MCF 10A (cell line): Measurements from ENCODE around the gene RGS3. TPM values are rescaled to one million over a fixed set of nuclear protein-coding genes. Genes with fewer than 3 reads are reported as not detected.
A peak's percentile ranks its signal among the peaks of the same experiment; 100 is the strongest.

ENCODE experiments used
- BruUV-seq: library from RNA; stranded (reverse); fragments of 400-500 nt; replicated peaks from 2 replicates; lab custom pipeline; 2021; lab: Mats Ljungman, UMichigan
- CTCF ChIA-PET: fragments of 300-600 bp; sonication (Branson Sonifier 250); formaldehyde crosslinking; extraction: SDS; loops from one replicate; lab custom pipeline; 2021; ENCODE audit warnings: antibody characterized with exemption, inconsistent platforms; lab: Yijun Ruan, JAX
- POLR2A ChIA-PET: fragments of 300-600, 350-650 bp; sonication (Branson Sonifier 250); formaldehyde crosslinking; extraction: SDS; loops from one replicate; lab custom pipeline; 2020; ENCODE audit warnings: antibody characterized with exemption, inconsistent platforms; lab: Yijun Ruan, JAX
- DNase-seq: peaks from one replicate; pipeline ENCODE4 v3.0.0-alpha.2; 2018; ENCODE audit not compliant: unreplicated experiment
- H3K27ac Mint-ChIP-seq: one replicate; pipeline ENCODE4 v1.8.0; 2022; ENCODE audit warnings: mild to moderate bottlenecking, low read depth, mixed read lengths; ENCODE audit not compliant: unreplicated experiment
- H3K27me3 Mint-ChIP-seq: one replicate; pipeline ENCODE4 v1.8.0; 2022; ENCODE audit warnings: mixed read lengths; ENCODE audit not compliant: insufficient read depth, unreplicated experiment
- H3K36me3 Mint-ChIP-seq: one replicate; pipeline ENCODE4 v1.8.0; 2022; ENCODE audit warnings: mild to moderate bottlenecking, moderate library complexity, mixed read lengths; ENCODE audit not compliant: insufficient read depth, unreplicated experiment
- H3K4me1 Mint-ChIP-seq: one replicate; pipeline ENCODE4 v1.8.0; 2022; ENCODE audit warnings: mixed read lengths; ENCODE audit not compliant: insufficient read depth, unreplicated experiment
- H3K4me3 Mint-ChIP-seq: one replicate; pipeline ENCODE4 v1.8.0; 2022; ENCODE audit warnings: mild to moderate bottlenecking, moderate library complexity, mixed read lengths; ENCODE audit not compliant: unreplicated experiment
- H3K9me3 Mint-ChIP-seq: one replicate; pipeline ENCODE4 v1.8.0; 2022; ENCODE audit warnings: mixed read lengths; ENCODE audit not compliant: unreplicated experiment
- intact Hi-C: fragments of 100-400 bp; cut with micrococcal nuclease; formaldehyde crosslinking; loops from 2 replicates; pipeline ENCODE4 v1.14.1; 2022
- total RNA-seq: library from RNA; stranded (reverse); gene quantifications from 2 replicates; pipeline ENCODE4 v1.2.3, GENCODE V29; 2022
- TF ChIP-seq, protein P1 (sequence below): fragments of 200-600 bp; IDR thresholded peaks from one replicate; pipeline ENCODE4 v1.8.0; 2022; ENCODE audit warnings: antibody characterized with exemption, mild to moderate bottlenecking; ENCODE audit not compliant: unreplicated experiment

The RGS3 gene
- total RNA-seq, 1 experiment from 2014 or later, result 32.1 TPM

DNA sequence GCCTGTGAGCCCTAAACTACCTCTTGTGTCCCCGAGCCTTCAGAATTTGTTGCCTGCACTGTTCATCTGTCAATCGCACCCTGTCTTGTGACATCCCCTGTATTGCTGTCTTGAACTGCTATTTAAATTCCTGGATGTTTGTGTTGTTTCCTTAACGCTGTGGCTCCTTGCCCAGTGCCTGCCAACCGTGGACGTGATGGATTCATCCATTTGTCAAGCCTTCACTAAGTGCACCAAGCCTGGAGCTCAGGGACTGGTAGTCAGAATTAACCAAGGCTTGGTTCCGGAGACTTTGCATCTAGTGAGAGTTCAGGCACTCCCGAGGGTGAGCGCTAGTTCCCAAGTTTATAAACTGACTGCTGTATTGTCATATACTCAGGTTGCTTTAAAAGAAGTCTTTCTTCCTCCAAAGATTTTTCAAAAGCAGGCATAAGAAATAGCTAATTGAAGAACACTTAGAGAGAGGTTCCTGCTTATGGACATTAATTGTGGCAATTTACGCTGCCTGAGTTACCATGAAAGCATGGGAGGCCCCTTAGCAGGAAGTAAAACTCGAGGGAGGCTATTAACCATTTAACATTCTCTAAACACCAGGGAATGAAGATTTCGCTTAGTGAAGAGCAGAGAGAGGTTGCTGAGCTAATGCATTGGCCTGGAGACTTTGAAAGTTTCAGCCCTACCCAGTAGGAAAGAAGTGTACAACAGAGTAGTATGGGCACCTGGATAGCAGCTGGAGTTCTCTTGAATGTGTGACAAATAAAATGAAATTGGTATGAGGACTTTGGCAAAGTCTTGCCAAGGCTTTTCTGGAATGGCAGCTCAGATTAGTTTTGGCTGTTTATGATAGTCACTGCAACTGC lies 29.0 kb downstream of the RGS3 start:
- no peak overlapping the region for H3K4me3 Mint-ChIP-seq
- H3K9me3 Mint-ChIP-seq, result no peaks in the 10 kb centered on the region
- DNase-seq, result peak; percentile 81
- no peaks in the 10 kb centered on the region for H3K27me3 Mint-ChIP-seq
- H3K27ac Mint-ChIP-seq, result no peak overlapping the region
- TF ChIP-seq, protein P1, sequence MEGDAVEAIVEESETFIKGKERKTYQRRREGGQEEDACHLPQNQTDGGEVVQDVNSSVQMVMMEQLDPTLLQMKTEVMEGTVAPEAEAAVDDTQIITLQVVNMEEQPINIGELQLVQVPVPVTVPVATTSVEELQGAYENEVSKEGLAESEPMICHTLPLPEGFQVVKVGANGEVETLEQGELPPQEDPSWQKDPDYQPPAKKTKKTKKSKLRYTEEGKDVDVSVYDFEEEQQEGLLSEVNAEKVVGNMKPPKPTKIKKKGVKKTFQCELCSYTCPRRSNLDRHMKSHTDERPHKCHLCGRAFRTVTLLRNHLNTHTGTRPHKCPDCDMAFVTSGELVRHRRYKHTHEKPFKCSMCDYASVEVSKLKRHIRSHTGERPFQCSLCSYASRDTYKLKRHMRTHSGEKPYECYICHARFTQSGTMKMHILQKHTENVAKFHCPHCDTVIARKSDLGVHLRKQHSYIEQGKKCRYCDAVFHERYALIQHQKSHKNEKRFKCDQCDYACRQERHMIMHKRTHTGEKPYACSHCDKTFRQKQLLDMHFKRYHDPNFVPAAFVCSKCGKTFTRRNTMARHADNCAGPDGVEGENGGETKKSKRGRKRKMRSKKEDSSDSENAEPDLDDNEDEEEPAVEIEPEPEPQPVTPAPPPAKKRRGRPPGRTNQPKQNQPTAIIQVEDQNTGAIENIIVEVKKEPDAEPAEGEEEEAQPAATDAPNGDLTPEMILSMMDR, result no peak
- ChIA-PET POLR2A (interaction anchor here (1.1 kb wide), 1 partner anchor 9 kb away, joined by 3 read pairs; no protein-coding TSS in a partner anchor), CTCF (interaction anchor here (0.6 to 2.8 kb wide), 6 partner anchors 73 to 165 kb away, joined by 3 to 10 read pairs (median 4); no protein-coding TSS in a partner anchor)
- no TSS peak for BruUV-seq
- H3K36me3 Mint-ChIP-seq, result no peaks in the 10 kb centered on the region
- H3K4me1 Mint-ChIP-seq, result peaks cover 14% of the 10 kb centered on the region
- intact Hi-C loops, result no loop called here

DNA sequence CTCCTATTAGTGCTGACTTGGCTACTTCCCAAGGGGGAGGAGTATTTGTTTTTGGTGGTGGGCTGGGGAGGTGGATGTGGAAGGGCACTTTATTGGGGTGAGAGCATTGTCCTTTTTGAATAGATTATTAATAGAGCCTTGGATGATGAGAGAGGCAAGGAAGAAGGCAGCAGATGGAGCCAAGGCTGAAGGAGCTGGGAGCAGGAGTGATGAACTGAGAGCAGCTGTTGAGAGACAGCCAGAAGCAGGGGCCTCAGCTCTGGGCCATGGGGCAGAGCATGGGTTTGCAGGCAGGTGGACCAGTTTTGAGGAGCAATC lies 29.6 kb downstream of the RGS3 start:
- H3K9me3 Mint-ChIP-seq, result no peaks in the 10 kb centered on the region
- no peaks in the 10 kb centered on the region for H3K36me3 Mint-ChIP-seq
- CTCF ChIA-PET, result interaction anchor here (0.6 to 2.8 kb wide), 6 partner anchors 73 to 189 kb away, joined by 3 to 10 read pairs (median 4); no protein-coding TSS in a partner anchor
- POLR2A ChIA-PET, result interaction anchor here (0.6 to 1.1 kb wide), 2 partner anchors 10 to 1411 kb away, joined by 3 read pairs; no protein-coding TSS in a partner anchor
- TF ChIP-seq, protein P1, result no peak
- H3K27me3 Mint-ChIP-seq, result no peaks in the 10 kb centered on the region
- no TSS peak for BruUV-seq
- H3K4me1 Mint-ChIP-seq, result peaks cover 9% of the 10 kb centered on the region
- intact Hi-C loops, result no loop called here
- no peak overlapping the region for H3K4me3 Mint-ChIP-seq
- no peak overlapping the region for H3K27ac Mint-ChIP-seq
- DNase-seq, result no peak

DNA sequence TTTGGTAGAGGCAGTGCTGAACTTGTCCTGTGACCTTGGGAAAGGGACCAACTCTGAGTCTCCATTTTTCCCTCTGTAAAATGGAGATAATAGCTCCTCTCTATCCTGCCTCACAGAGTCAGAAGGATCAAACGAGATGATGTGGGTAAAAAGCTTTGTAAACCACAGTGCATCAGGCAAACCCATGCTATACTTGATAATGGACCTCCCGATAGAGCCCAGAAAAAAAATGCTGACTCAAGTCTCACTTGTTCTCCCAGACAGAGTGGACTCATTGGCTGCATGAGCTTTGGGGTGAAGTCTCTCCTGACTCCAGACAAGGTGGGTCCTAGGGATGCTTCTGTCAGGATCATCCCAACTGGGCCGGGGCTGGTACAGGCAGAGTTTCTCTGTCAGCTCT lies 32.0 kb downstream of the RGS3 start:
- POLR2A ChIA-PET, result interaction anchor here (1.0 kb wide), 1 partner anchor 11 kb away, joined by 3 read pairs; no protein-coding TSS in a partner anchor
- H3K36me3 Mint-ChIP-seq, result no peaks in the 10 kb centered on the region
- TF ChIP-seq, protein P1, result no peak
- CTCF ChIA-PET, result interaction anchor here (0.6 to 1.4 kb wide), 3 partner anchors 95 to 868 kb away, joined by 3 to 5 read pairs (median 4); no protein-coding TSS in a partner anchor
- BruUV-seq, result no TSS peak
- H3K4me1 Mint-ChIP-seq, result peaks cover 7% of the 10 kb centered on the region
- DNase-seq, result no peak
- no peak overlapping the region for H3K4me3 Mint-ChIP-seq
- intact Hi-C loops, result no loop called here
- H3K27me3 Mint-ChIP-seq, result no peaks in the 10 kb centered on the region
- no peak overlapping the region for H3K27ac Mint-ChIP-seq
- H3K9me3 Mint-ChIP-seq, result no peaks in the 10 kb centered on the region

DNA sequence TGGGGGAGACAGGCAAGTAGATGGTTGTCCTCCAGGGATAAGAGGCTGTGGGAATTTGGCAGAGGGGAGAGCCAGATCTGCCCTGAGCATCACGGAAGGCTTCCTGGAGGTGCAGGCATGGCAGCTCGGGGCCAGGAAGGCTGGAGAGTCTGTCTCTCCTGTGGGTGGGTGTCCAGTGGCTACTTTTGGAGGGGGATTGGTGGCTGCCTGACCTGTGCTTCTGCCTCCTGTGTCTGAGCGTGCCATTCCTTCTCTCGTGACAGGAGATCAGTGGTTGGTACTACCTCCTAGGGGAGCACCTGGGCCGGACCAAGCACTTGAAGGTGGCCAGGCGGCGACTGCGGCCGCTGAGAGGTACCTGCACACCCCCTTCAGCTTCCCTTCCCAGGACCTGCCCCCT lies 33.5 kb downstream of the RGS3 start:
- Mint-ChIP-seq H3K4me1 (peaks cover 5% of the 10 kb centered on the region), H3K27ac (no peak overlapping the region), H3K27me3 (no peaks in the 10 kb centered on the region), H3K9me3 (no peaks in the 10 kb centered on the region), H3K4me3 (no peak overlapping the region), H3K36me3 (no peaks in the 10 kb centered on the region)
- no TSS peak for BruUV-seq
- TF ChIP-seq, protein P1, result no peak
- DNase-seq, result no peak
- intact Hi-C loops, result no loop called here
- POLR2A ChIA-PET, result no interaction called here
- CTCF ChIA-PET, result interaction anchor here (0.6 kb wide), 1 partner anchor 67 kb away, joined by 3 read pairs; no protein-coding TSS in a partner anchor
